NCI-H1694 treated with DMSO at 0.1 percent for 48 hours (cell line): Measurements from ENCODE around the gene PRKAA1.
"Not testable (repeated sequence)": the region's sequence is repeated elsewhere in the genome, so short reads cannot be mapped to it uniquely, and the experiment has no call there.

Experiments used
- DNase-seq: peaks from one replicate; lab custom pipeline; 2025; lab: John Stamatoyannopoulos, UW

The PRKAA1 gene

GRCh38 chr5:40825461-40826043, 27.4 kb upstream of the PRKAA1 start:
- DNase-seq = not testable (repeated sequence)

GRCh38 chr5:40823459-40823858, 25.3 kb upstream of the PRKAA1 start:
- no peak for DNase-seq

GRCh38 chr5:40813698-40814281, 15.6 kb upstream of the PRKAA1 start:
- DNase-seq = no peak

GRCh38 chr5:40812125-40812524, 14.0 kb upstream of the PRKAA1 start:
- DNase-seq = no peak

GRCh38 chr5:40801771-40802562, 3.8 kb upstream of the PRKAA1 start:
- DNase-seq = no peak

GRCh38 chr5:40799258-40799657, 1.1 kb upstream of the PRKAA1 start:
- DNase-seq = no peak

- no peak for DNase-seq
Measured at GRCh38 chr5:40798801-40799210, 632 bp upstream of the PRKAA1 start.

- peak; percentile 55 for DNase-seq
Measured at GRCh38 chr5:40797273-40798011, 732 bp downstream of the PRKAA1 start.

- no peak for DNase-seq
Measured at GRCh38 chr5:40796487-40796889, 1.7 kb downstream of the PRKAA1 start.

- not testable (repeated sequence) for DNase-seq
Measured at GRCh38 chr5:40794877-40795276, 3.3 kb downstream of the PRKAA1 start.

- DNase-seq = not testable (repeated sequence)
Measured at GRCh38 chr5:40794340-40794739, 3.8 kb downstream of the PRKAA1 start.

- DNase-seq = not testable (repeated sequence)
Measured at GRCh38 chr5:40792691-40793090, 5.5 kb downstream of the PRKAA1 start.

GRCh38 chr5:40791715-40792139, 6.4 kb downstream of the PRKAA1 start:
- no peak for DNase-seq

GRCh38 chr5:40790947-40791593, 7.1 kb downstream of the PRKAA1 start:
- DNase-seq = no peak

- DNase-seq = not testable (repeated sequence)
Measured at GRCh38 chr5:40788941-40789340, 9.2 kb downstream of the PRKAA1 start.

GRCh38 chr5:40787986-40788385, 10.2 kb downstream of the PRKAA1 start:
- no peak for DNase-seq

GRCh38 chr5:40786664-40787063, 11.5 kb downstream of the PRKAA1 start:
- DNase-seq = not testable (repeated sequence)

GRCh38 chr5:40784916-40785315, 13.3 kb downstream of the PRKAA1 start:
- no peak for DNase-seq

- DNase-seq = no peak
Measured at GRCh38 chr5:40784027-40784653, 14.0 kb downstream of the PRKAA1 start.

- no peak for DNase-seq
Measured at GRCh38 chr5:40781843-40782409, 16.2 kb downstream of the PRKAA1 start.

GRCh38 chr5:40780858-40781257, 17.3 kb downstream of the PRKAA1 start:
- no peak for DNase-seq
